Suppressor macrophage treated with lipopolysaccharide for 1 hour (primary cell): ENCODE measurements around the gene CPNE7.
A peak's percentile ranks its signal among the peaks of the same experiment; 100 is the strongest.
"Not testable (repeated sequence)": the region's sequence is repeated elsewhere in the genome, so short reads cannot be mapped to it uniquely, and the experiment has no call there.

Source experiments
- DNase-seq, 3 donors: peaks; one replicate each; pipeline ENCODE4 v3.0.0-alpha.2; 2020 to 2022

The CPNE7 gene

GRCh38 chr16:89567656-89568594 is 7.6 kb upstream of the CPNE7 start:
- DNase-seq = no peak

GRCh38 chr16:89569506-89570341 is 5.8 kb upstream of the CPNE7 start:
- no peak for DNase-seq

GRCh38 chr16:89570342-89570923 is 5.1 kb upstream of the CPNE7 start:
- no peak for DNase-seq

GRCh38 chr16:89570983-89571598 is 4.5 kb upstream of the CPNE7 start:
- not testable (repeated sequence) for DNase-seq

GRCh38 chr16:89571636-89572035 is 3.9 kb upstream of the CPNE7 start:
- DNase-seq = no peak

- DNase-seq = no peak
Observed at GRCh38 chr16:89572073-89572484, 3.5 kb upstream of the CPNE7 start.

- DNase-seq = no peak
Observed at GRCh38 chr16:89572485-89573205, 2.9 kb upstream of the CPNE7 start.

GRCh38 chr16:89573826-89574680 is 1.5 kb upstream of the CPNE7 start:
- DNase-seq = no peak

- DNase-seq = peak; percentile 72 to 92 (median 84)
Observed at GRCh38 chr16:89574681-89575246, 794 bp upstream of the CPNE7 start.

GRCh38 chr16:89576153-89577054 is 846 bp downstream of the CPNE7 start:
- DNase-seq = no peak

- DNase-seq = no peak
Observed at GRCh38 chr16:89577055-89577759, 1.6 kb downstream of the CPNE7 start.

- no peak for DNase-seq
Observed at GRCh38 chr16:89579351-89579750, 3.8 kb downstream of the CPNE7 start.

GRCh38 chr16:89581045-89581695 is 5.6 kb downstream of the CPNE7 start:
- DNase-seq = no peak

- DNase-seq = no peak
Observed at GRCh38 chr16:89581861-89582563, 6.5 kb downstream of the CPNE7 start.

- no peak for DNase-seq
Observed at GRCh38 chr16:89582614-89583196, 7.1 kb downstream of the CPNE7 start.

- DNase-seq = no peak
Observed at GRCh38 chr16:89583197-89583894, 7.8 kb downstream of the CPNE7 start.
